ENCODE measurements around the gene CUBN. TPM values are rescaled to one million over a fixed set of nuclear protein-coding genes. Genes with fewer than 3 reads are reported as not detected.

The CUBN gene
- total RNA-seq, 1 experiment from 2014 or later, result 4.6 TPM

- H3K36me3 ChIP-seq (ENCODE audit: control insufficient read depth, insufficient read depth, low read length), result no peaks in the 10 kb centered on the region
- intact Hi-C loops (cut with micrococcal nuclease; ENCODE audit: unreplicated experiment), result loop anchor here (1.0 to 5.0 kb wide), 3 partner anchors 380 to 571 kb away; no protein-coding TSS in a partner anchor
- CTCF ChIA-PET, result interaction anchor here (0.6 to 1.2 kb wide), 3 partner anchors 13 to 915 kb away, joined by 3 to 4 read pairs (median 3); no protein-coding TSS in a partner anchor
- H3K9me3 ChIP-seq, result peaks cover under 1% of the 10 kb centered on the region
- BruUV-seq (replicated peaks), result no TSS peak
- peaks cover 4% of the 10 kb centered on the region for H3K4me1 ChIP-seq
- Mint-ChIP-seq H3K36me3 (ENCODE audit: insufficient read depth, unreplicated experiment) (peaks cover 9% of the 10 kb centered on the region), H3K9me3 (ENCODE audit: unreplicated experiment) (peaks cover 10% of the 10 kb centered on the region), H3K27me3 (ENCODE audit: insufficient read depth, unreplicated experiment) (no peaks in the 10 kb centered on the region), H3K27ac (ENCODE audit: unreplicated experiment) (peak overlapping the region; percentile 89), H3K4me3 (ENCODE audit: unreplicated experiment) (peak overlapping the region; percentile 97), H3K4me1 (ENCODE audit: low read depth, unreplicated experiment) (peaks cover 20% of the 10 kb centered on the region)
- H3K4me3 ChIP-seq (ENCODE audit: low read depth, low read length), result peak overlapping the region; percentile 84
- no peak for TF ChIP-seq CTCF (IDR thresholded peaks at IDR 0.05; ENCODE audit: insufficient read depth in 1 of 2, low read depth in 1 of 2, low read length in 1 of 2, severe bottlenecking in 1 of 2, unreplicated experiment in 1 of 2)
- DNase-seq, result no peak
- no peaks in the 10 kb centered on the region for H3K27me3 ChIP-seq (replicated peaks; ENCODE audit: control insufficient read depth, insufficient read depth, low read length)
- POLR2A ChIA-PET, result interaction anchor here (1.0 to 1.1 kb wide), 3 partner anchors 379 to 657 kb away, joined by 3 to 4 read pairs (median 3); partner anchors contain the start of gene TRDMT1
These were observed 312.8 kb downstream of the CUBN start for GRCh38 chr10:16816830-16817124.

GRCh38 chr10:16816171-16816570 is 313.4 kb downstream of the CUBN start:
- intact Hi-C loops (cut with micrococcal nuclease; ENCODE audit: unreplicated experiment), result loop anchor here (5.0 kb wide), 1 partner anchor 571 kb away; no protein-coding TSS in a partner anchor
- CTCF ChIA-PET, result interaction anchor here (1.2 kb wide), 1 partner anchor 914 kb away, joined by 4 read pairs; no protein-coding TSS in a partner anchor

GRCh38 chr10:16814012-16814411 is 315.6 kb downstream of the CUBN start:
- intact Hi-C loops (cut with micrococcal nuclease; ENCODE audit: unreplicated experiment), result no loop called here
- no peak for TF ChIP-seq CTCF (IDR thresholded peaks at IDR 0.05; ENCODE audit: insufficient read depth in 1 of 2, low read depth in 1 of 2, low read length in 1 of 2, severe bottlenecking in 1 of 2, unreplicated experiment in 1 of 2)
- CTCF ChIA-PET, result interaction anchor here (0.7 kb wide), 1 partner anchor 804 kb away, joined by 6 read pairs; no protein-coding TSS in a partner anchor
- no peaks in the 10 kb centered on the region for H3K9me3 ChIP-seq
- no TSS peak for BruUV-seq (replicated peaks)
- Mint-ChIP-seq H3K4me1 (ENCODE audit: low read depth, unreplicated experiment) (peaks cover 14% of the 10 kb centered on the region), H3K27me3 (ENCODE audit: insufficient read depth, unreplicated experiment) (no peaks in the 10 kb centered on the region), H3K27ac (ENCODE audit: unreplicated experiment) (no peak overlapping the region), H3K36me3 (ENCODE audit: insufficient read depth, unreplicated experiment) (peaks cover 9% of the 10 kb centered on the region), H3K9me3 (ENCODE audit: unreplicated experiment) (no peaks in the 10 kb centered on the region), H3K4me3 (ENCODE audit: unreplicated experiment) (no peak overlapping the region)
- no peaks in the 10 kb centered on the region for H3K36me3 ChIP-seq (ENCODE audit: control insufficient read depth, insufficient read depth, low read length)
- POLR2A ChIA-PET, result no interaction called here
- no peaks in the 10 kb centered on the region for H3K27me3 ChIP-seq (replicated peaks; ENCODE audit: control insufficient read depth, insufficient read depth, low read length)
- peaks cover 4% of the 10 kb centered on the region for H3K4me1 ChIP-seq
- no peak overlapping the region for H3K4me3 ChIP-seq (ENCODE audit: low read depth, low read length)
- no peak for DNase-seq

More at GRCh38 chr10:16816171-16816570, 313.4 kb downstream of the CUBN start:
- no TSS peak for BruUV-seq (replicated peaks)
- Mint-ChIP-seq H3K9me3 (ENCODE audit: unreplicated experiment) (peaks cover 3% of the 10 kb centered on the region), H3K4me1 (ENCODE audit: low read depth, unreplicated experiment) (peaks cover 20% of the 10 kb centered on the region), H3K27ac (ENCODE audit: unreplicated experiment) (peak overlapping the region; percentile 89), H3K36me3 (ENCODE audit: insufficient read depth, unreplicated experiment) (peaks cover 9% of the 10 kb centered on the region), H3K27me3 (ENCODE audit: insufficient read depth, unreplicated experiment) (no peaks in the 10 kb centered on the region), H3K4me3 (ENCODE audit: unreplicated experiment) (peak overlapping the region; percentile 97)
- H3K4me3 ChIP-seq (ENCODE audit: low read depth, low read length), result peak overlapping the region; percentile 84; the same call in 1 of the 2 replicates
- POLR2A ChIA-PET, result no interaction called here
- H3K4me1 ChIP-seq, result peaks cover 4% of the 10 kb centered on the region
- no peaks in the 10 kb centered on the region for H3K27me3 ChIP-seq (replicated peaks; ENCODE audit: control insufficient read depth, insufficient read depth, low read length)
- H3K36me3 ChIP-seq (ENCODE audit: control insufficient read depth, insufficient read depth, low read length), result no peaks in the 10 kb centered on the region
- no peaks in the 10 kb centered on the region for H3K9me3 ChIP-seq
- no peak for TF ChIP-seq CTCF (IDR thresholded peaks at IDR 0.05; ENCODE audit: insufficient read depth in 1 of 2, low read depth in 1 of 2, low read length in 1 of 2, severe bottlenecking in 1 of 2, unreplicated experiment in 1 of 2)
- peak in 1 of 2 experiments; percentile 44 for DNase-seq

Measured in Caco-2 (cell line).